SK-N-SH treated with all-trans-retinoic acid at 6 μM for 48 hours (cell line): ENCODE measurements around the gene FAM20C.

Experiments
- ATAC-seq: fragments of 200-7000 bp; cut with Tn5 transposase; 3 replicates; pipeline ENCODE4 v1.9.1; 2020; ENCODE audit warnings: mild to moderate bottlenecking, moderate library complexity
- ARNTL ChIP-seq: fragments of 450-650 bp; formaldehyde crosslinking; IDR thresholded peaks from 2 replicates; pipeline ENCODE4 v1.5.0; 2020; ENCODE audit warnings: low read depth, mild to moderate bottlenecking, moderate library complexity, borderline replicate concordance
- BACH2 ChIP-seq: fragments of 250-450 bp; sonication (Bioruptor Pico); IDR thresholded peaks from 2 replicates; pipeline ENCODE4 v1.9.0; 2021; ENCODE audit warnings: mild to moderate bottlenecking, borderline replicate concordance
- CREB5 ChIP-seq: fragments of 250-450 bp; sonication (Bioruptor Pico); IDR thresholded peaks from 2 replicates; pipeline ENCODE4 v1.5.1; 2020; ENCODE audit warnings: low read depth, mild to moderate bottlenecking, moderate library complexity
- CSDC2 ChIP-seq: fragments of 250-450 bp; sonication (Bioruptor Pico); IDR thresholded peaks from 2 replicates; pipeline ENCODE4 v1.5.0; 2020; ENCODE audit warnings: mild to moderate bottlenecking, moderate library complexity
- CSRNP3 ChIP-seq: fragments of 250-450 bp; sonication (Bioruptor Pico); IDR thresholded peaks from 2 replicates; pipeline ENCODE4 v1.5.1; 2021; ENCODE audit warnings: mild to moderate bottlenecking, moderate library complexity
- ESRRG ChIP-seq: fragments of 250-450 bp; sonication (Bioruptor Pico); IDR thresholded peaks from 2 replicates; pipeline ENCODE4 v1.6.1; 2021; ENCODE audit warnings: mild to moderate bottlenecking
- GLIS3 ChIP-seq: fragments of 250-450 bp; sonication (Bioruptor Pico); IDR thresholded peaks from 2 replicates; pipeline ENCODE4 v1.5.0; 2020; ENCODE audit warnings: mild to moderate bottlenecking, moderate library complexity
- ISL1 ChIP-seq: fragments of 250-450 bp; sonication (Bioruptor Pico); IDR thresholded peaks from 2 replicates; pipeline ENCODE4 v2.1.2; 2022; ENCODE audit warnings: mild to moderate bottlenecking, moderate library complexity
- OSR1 ChIP-seq: fragments of 250-450 bp; sonication (Bioruptor Pico); IDR thresholded peaks from 2 replicates; pipeline ENCODE4 v1.8.0; 2022; ENCODE audit warnings: moderate library complexity, mild to moderate bottlenecking, inconsistent platforms
- PATZ1 ChIP-seq: fragments of 250-450 bp; sonication (Bioruptor Pico); IDR thresholded peaks from 2 replicates; pipeline ENCODE4 v1.8.0; 2020; ENCODE audit warnings: mild to moderate bottlenecking, moderate library complexity, borderline replicate concordance
- POU6F1 ChIP-seq: fragments of 250-450 bp; sonication (Bioruptor Pico); IDR thresholded peaks from 2 replicates; pipeline ENCODE4 v1.8.0; 2021; ENCODE audit warnings: low read depth, mild to moderate bottlenecking, moderate library complexity, borderline replicate concordance
- PPARA ChIP-seq: fragments of 250-450 bp; sonication (Bioruptor Pico); IDR thresholded peaks from 2 replicates; pipeline ENCODE4 v1.5.0; 2020; ENCODE audit warnings: mild to moderate bottlenecking, borderline replicate concordance
- RARB ChIP-seq: fragments of 250-450 bp; sonication (Bioruptor Pico); IDR thresholded peaks from 2 replicates; pipeline ENCODE4 v1.8.0; 2021; ENCODE audit warnings: mild to moderate bottlenecking, moderate library complexity
- SNAI2 ChIP-seq: fragments of 250-450 bp; sonication (Bioruptor Pico); IDR thresholded peaks from 2 replicates; pipeline ENCODE4 v1.5.0; 2020; ENCODE audit warnings: mild to moderate bottlenecking, moderate library complexity
- TCF4 ChIP-seq: fragments of 250-450 bp; sonication (Bioruptor Pico); IDR thresholded peaks from 2 replicates; pipeline ENCODE4 v1.8.0; 2021; ENCODE audit warnings: mild to moderate bottlenecking, moderate library complexity, borderline replicate concordance
- TOX ChIP-seq: fragments of 250-450 bp; sonication (Bioruptor Pico); IDR thresholded peaks from 2 replicates; pipeline ENCODE4 v1.8.0; 2021; ENCODE audit warnings: mild to moderate bottlenecking, moderate library complexity, borderline replicate concordance
- TSHZ2 ChIP-seq: fragments of 250-450 bp; sonication (Bioruptor Pico); IDR thresholded peaks from 2 replicates; pipeline ENCODE4 v1.5.0; 2020; ENCODE audit warnings: mild to moderate bottlenecking, moderate library complexity
- ZC3H10 ChIP-seq: fragments of 250-450 bp; sonication (Bioruptor Pico); IDR thresholded peaks from 2 replicates; pipeline ENCODE4 v1.5.1; 2021; ENCODE audit warnings: mild to moderate bottlenecking, moderate library complexity
- ZFP3 ChIP-seq: fragments of 250-450 bp; sonication (Bioruptor Pico); IDR thresholded peaks from 2 replicates; pipeline ENCODE4 v1.5.0; 2020; ENCODE audit warnings: mild to moderate bottlenecking, moderate library complexity
- ZFP30 ChIP-seq: fragments of 450-650 bp; formaldehyde crosslinking; IDR thresholded peaks from 2 replicates; pipeline ENCODE4 v1.5.0; 2022; ENCODE audit warnings: mild to moderate bottlenecking, moderate library complexity
- ZNF565 ChIP-seq: fragments of 450-650 bp; formaldehyde crosslinking; conservative IDR thresholded peaks from 2 replicates; pipeline ENCODE4 v1.5.0; 2020; ENCODE audit warnings: low read depth, mild to moderate bottlenecking, moderate library complexity
- ZNF70 ChIP-seq: fragments of 450-650 bp; formaldehyde crosslinking; IDR thresholded peaks from 2 replicates; pipeline ENCODE4 v1.5.0; 2020; ENCODE audit warnings: mild to moderate bottlenecking, moderate library complexity
- ZNF8 ChIP-seq: fragments of 450-650 bp; formaldehyde crosslinking; IDR thresholded peaks from 2 replicates; pipeline ENCODE4 v1.5.0; 2020; ENCODE audit warnings: mild to moderate bottlenecking, moderate library complexity

FAM20C gene

GRCh38 chr7:236967-237366, 44.6 kb downstream of the FAM20C start (continued):
- TF ChIP-seq PATZ1: no peak
- TF ChIP-seq SNAI2 (CRISPR knock-in tag): no peak
- no peak for TF ChIP-seq ZNF8
- TF ChIP-seq ZFP3 (CRISPR knock-in tag): no peak
- TF ChIP-seq ZC3H10 (CRISPR knock-in tag): no peak
- TF ChIP-seq BACH2: no peak
- no peak for TF ChIP-seq CSDC2 (CRISPR knock-in tag)
- TF ChIP-seq ESRRG (CRISPR knock-in tag): no peak
- TF ChIP-seq ZNF70 (CRISPR knock-in tag): no peak

GRCh38 chr7:237385-237784, 45.0 kb downstream of the FAM20C start:
- no peak for ATAC-seq
- TF ChIP-seq TOX (CRISPR knock-in tag) (no peak), RARB (CRISPR knock-in tag) (no peak), ZC3H10 (CRISPR knock-in tag) (no peak), ZNF8 (no peak), ARNTL (no peak), TSHZ2 (no peak), ZFP30 (CRISPR knock-in tag) (no peak), ZNF565 (CRISPR knock-in tag) (no peak), GLIS3 (no peak), ZNF70 (CRISPR knock-in tag) (no peak), POU6F1 (CRISPR knock-in tag) (no peak), CSDC2 (CRISPR knock-in tag) (no peak), OSR1 (no peak), TCF4 (CRISPR knock-in tag) (no peak)

GRCh38 chr7:240146-240676, 47.8 kb downstream of the FAM20C start:
- ATAC-seq: no peak; the same call in 2 of the 3 replicates
- no peak for TF ChIP-seq RARB (CRISPR knock-in tag)
- TF ChIP-seq BACH2: no peak
- no peak for TF ChIP-seq GLIS3
- TF ChIP-seq ESRRG (CRISPR knock-in tag): no peak
- no peak for TF ChIP-seq PATZ1
- TF ChIP-seq SNAI2 (CRISPR knock-in tag): no peak
- no peak for TF ChIP-seq PPARA (CRISPR knock-in tag)
- TF ChIP-seq POU6F1 (CRISPR knock-in tag): no peak
- no peak for TF ChIP-seq ZC3H10 (CRISPR knock-in tag)
- TF ChIP-seq ARNTL: no peak
- no peak for TF ChIP-seq ZFP30 (CRISPR knock-in tag)
- no peak for TF ChIP-seq CSRNP3 (CRISPR knock-in tag)
- no peak for TF ChIP-seq ZNF565 (CRISPR knock-in tag)
- no peak for TF ChIP-seq ZNF70 (CRISPR knock-in tag)
- TF ChIP-seq CREB5: no peak
- TF ChIP-seq ISL1: no peak
- no peak for TF ChIP-seq ZFP3 (CRISPR knock-in tag)
- TF ChIP-seq TCF4 (CRISPR knock-in tag): no peak
- no peak for TF ChIP-seq ZNF8
